T-helper 2 cell (primary cell): ENCODE data around the gene NRDC.

Experiments
- DNase-seq, 5 experiments: peaks; one replicate each; pipeline versions ENCODE4 v3.0.0 to v3.0.0-alpha.2; 2012 to 2022
- total RNA-seq, 2 donors: gene quantifications; one replicate each; lab custom pipeline; 2026; lab: John Stamatoyannopoulos, UW

The NRDC gene, protein sequence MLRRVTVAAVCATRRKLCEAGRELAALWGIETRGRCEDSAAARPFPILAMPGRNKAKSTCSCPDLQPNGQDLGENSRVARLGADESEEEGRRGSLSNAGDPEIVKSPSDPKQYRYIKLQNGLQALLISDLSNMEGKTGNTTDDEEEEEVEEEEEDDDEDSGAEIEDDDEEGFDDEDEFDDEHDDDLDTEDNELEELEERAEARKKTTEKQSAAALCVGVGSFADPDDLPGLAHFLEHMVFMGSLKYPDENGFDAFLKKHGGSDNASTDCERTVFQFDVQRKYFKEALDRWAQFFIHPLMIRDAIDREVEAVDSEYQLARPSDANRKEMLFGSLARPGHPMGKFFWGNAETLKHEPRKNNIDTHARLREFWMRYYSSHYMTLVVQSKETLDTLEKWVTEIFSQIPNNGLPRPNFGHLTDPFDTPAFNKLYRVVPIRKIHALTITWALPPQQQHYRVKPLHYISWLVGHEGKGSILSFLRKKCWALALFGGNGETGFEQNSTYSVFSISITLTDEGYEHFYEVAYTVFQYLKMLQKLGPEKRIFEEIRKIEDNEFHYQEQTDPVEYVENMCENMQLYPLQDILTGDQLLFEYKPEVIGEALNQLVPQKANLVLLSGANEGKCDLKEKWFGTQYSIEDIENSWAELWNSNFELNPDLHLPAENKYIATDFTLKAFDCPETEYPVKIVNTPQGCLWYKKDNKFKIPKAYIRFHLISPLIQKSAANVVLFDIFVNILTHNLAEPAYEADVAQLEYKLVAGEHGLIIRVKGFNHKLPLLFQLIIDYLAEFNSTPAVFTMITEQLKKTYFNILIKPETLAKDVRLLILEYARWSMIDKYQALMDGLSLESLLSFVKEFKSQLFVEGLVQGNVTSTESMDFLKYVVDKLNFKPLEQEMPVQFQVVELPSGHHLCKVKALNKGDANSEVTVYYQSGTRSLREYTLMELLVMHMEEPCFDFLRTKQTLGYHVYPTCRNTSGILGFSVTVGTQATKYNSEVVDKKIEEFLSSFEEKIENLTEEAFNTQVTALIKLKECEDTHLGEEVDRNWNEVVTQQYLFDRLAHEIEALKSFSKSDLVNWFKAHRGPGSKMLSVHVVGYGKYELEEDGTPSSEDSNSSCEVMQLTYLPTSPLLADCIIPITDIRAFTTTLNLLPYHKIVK
- 85.4 to 139 reads per million in 2 donors for total RNA-seq

DNA sequence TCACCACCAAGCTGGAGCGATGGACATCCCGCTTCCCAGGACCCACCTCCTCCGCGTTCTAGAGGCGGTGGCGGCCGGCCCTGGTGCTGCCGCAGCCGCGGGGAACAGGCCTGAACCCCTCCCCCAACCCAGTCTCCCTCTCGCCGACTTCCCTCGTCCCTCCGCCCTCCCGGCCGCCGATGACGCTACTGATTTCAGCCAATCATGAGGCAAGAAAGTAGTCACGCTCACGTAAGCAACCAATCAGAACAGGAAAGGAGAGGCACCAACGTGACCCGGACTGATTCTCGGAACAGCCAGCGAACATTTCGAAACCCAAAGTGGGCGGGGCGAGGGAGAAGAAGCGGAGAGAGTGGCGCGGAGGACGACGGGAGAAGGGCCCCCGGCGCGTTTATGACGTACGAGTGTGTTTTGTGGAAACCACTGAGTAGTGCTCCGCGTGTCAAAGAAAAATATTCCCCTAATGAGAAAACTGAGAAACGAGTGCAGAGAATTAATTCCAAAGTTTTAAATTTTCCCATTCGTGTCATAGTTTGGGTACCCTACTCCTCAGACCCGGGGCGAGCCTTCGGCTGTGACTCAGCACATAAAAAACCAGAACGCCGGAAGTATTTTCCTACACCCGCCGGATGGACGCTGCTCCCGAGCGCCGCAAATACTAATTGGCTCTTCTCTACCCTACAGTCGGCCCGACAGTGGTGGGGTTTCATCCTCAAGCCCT, at the start of gene NRDC:
Gene NRDC, minus strand, starts transcription at position 112 of the 721 bp plus-strand sequence. CDS start 112 bp downstream, outside the sequence.
- peak; percentile 96 to 100 (median 99) for DNase-seq

DNA sequence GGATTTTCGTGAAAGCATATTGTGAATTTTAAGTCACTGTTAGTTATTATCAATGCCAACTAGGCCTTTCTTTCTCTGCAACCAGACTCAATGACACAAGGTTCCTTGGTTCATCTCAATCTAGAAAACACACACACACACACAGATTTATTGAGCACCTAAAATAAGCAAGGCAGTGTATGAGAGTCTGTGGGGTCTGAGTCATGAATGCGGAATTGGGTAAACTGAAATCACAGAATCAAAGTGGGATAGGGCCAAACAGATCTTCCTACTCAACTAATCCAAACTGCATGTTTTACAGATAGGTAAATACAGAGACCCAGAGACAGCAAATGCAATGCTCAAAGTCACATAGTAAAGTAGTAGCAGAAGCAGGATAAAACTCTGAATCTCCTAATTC, 48.5 kb upstream of the NRDC start:
- no peak for DNase-seq

- DNase-seq, result peak in 1 of 5 experiments; percentile 24
Observed at GRCh38 chr1:51926171-51926812, 47.8 kb upstream of the NRDC start.

GRCh38 chr1:51924455-51924854, 45.9 kb upstream of the NRDC start:
- DNase-seq, result peak in 1 of 5 experiments; percentile 33

DNA sequence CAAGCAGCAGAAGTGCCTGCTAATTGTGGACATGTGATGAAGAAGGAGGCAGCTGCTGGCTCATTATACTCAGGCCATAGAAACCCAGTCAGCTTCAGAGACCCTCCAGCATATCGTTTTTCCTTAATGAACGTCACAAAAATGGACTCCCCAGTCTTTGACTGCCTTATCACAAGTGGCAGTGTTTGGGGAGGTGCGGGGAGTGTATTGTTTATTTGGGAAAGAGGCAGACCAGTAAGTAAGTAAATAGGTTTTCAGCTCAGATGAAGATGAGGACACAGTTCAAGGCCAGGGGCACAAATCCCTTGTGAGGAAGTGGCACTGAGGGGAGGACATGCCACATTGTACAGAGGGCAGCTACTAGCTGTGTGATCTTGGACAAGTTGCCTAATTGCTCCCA, 43.5 kb upstream of the NRDC start:
- no peak for DNase-seq

DNA sequence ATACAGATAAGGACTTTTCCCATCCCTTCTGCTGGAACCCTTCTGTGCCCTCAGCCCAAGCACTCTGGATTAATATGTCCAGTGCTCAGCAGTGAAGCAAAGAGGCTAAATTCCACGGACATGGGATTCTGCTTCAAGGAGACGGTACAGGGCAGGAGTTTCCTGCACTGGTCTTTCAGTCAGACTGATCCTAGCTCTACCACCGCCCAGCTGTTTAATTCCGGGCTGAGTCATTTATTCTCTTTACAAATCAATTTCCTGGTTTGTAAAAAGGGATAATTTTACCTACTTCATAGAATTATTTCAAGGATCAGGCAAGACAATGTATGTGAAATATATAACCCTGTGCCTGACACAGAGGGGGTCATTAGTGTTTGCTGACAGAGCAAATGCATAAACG, 41.6 kb upstream of the NRDC start:
- DNase-seq, result no peak

GRCh38 chr1:51919684-51920083, 41.2 kb upstream of the NRDC start:
- DNase-seq, result no peak

DNA sequence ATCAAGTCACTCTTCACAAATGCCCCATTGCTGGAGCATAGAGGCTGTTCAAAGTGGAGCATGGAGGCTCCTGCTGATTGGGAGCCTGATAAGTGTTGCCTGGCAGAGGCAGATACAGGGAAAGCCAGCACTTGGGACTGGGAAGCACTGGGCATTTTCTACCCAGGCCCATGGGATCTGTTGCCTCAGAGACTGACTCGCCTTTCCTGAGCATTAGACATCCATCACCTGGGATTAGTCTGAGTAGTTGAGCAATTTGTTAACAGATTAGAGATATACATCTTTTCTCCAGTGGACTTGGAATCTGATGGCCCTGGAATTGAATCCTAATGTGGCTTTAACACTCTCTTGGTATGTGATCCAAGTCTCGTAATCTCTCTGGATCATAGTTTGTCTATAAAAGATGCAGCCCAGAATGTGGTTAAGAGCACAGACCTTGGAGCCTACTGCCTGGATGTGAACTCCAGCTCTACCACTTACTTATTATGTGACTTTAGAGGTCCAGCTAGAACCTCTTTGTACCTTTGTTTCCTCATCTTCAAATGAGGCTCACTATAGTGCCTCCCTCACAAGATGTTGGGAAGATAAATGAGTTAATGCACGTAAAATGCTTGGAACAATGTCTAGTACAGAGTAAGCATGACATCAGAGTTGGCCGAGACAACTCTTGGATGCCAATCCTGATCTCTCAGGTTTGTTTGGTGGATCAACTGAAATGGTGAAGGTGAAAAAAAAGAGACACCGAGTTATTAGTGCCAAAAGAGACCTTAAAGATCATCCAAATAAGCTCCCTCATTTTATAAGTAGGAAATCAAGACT, 38.3 kb upstream of the NRDC start:
- DNase-seq, result no peak

DNA sequence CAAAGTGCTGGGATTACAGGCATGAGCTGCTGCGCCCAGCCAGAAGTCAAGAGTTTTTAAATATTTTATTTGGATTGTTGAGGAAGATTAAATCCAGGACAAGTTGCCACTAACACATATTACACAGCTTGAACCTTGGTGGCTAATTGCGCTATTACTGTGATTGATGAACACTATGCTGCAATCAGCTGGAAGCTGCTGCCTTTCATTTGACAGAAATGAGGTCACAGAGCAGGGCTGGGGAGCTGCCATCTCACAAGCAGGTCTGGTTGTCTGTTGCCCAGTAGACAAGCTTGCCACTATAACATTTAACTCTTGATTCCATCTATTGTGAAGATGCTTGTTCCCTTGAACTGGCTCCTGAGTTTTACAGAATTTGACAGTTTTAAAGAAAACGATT, 37.4 kb upstream of the NRDC start:
- DNase-seq, result no peak

DNA sequence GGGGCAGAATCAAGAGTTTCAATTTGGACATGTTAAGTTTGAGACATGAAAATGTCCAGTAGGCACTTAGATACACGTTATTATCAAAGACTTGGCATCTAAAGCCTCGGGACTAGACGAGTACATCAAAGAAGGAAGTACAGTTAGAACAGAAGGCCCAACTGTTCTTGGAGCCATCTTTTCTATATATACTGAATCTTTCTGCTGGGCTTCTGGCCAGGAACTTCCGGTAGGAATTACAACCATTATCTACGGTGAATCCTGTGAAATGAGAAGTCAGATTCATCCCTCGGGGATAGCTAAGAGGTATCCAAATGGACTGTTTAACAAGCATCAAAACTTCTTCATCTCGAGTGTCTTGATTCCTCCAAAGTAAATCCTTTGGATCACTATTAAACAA, 34.4 kb upstream of the NRDC start:
- DNase-seq, result no peak

- no peak for DNase-seq
Observed at GRCh38 chr1:51910221-51911000, 31.9 kb upstream of the NRDC start.

- DNase-seq, result no peak
Observed at GRCh38 chr1:51908499-51908898, 30.0 kb upstream of the NRDC start.

- no peak for DNase-seq
Observed at GRCh38 chr1:51907079-51907702, 28.7 kb upstream of the NRDC start.

- no peak for DNase-seq
Observed at GRCh38 chr1:51906306-51907078, 28.0 kb upstream of the NRDC start.

DNA sequence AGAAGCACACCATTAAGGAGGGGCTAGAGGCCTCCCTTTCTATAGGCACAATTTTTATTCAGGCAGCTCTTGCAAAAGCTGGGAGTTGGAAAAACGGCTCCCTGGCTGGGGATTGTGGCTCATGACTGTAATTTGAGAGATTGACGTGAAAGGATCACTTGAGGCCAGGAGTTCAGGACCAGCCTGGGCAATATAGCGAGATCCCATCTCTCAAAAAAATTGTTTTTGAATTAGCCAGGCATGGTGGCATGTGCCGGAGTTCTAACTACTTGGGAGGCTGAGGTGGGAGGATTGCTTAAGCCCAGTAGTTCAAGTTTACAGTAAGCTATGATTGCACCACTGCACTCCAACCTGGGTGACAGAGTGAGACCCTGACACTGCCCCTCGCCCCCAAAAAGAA, 23.9 kb upstream of the NRDC start:
- no peak for DNase-seq

DNA sequence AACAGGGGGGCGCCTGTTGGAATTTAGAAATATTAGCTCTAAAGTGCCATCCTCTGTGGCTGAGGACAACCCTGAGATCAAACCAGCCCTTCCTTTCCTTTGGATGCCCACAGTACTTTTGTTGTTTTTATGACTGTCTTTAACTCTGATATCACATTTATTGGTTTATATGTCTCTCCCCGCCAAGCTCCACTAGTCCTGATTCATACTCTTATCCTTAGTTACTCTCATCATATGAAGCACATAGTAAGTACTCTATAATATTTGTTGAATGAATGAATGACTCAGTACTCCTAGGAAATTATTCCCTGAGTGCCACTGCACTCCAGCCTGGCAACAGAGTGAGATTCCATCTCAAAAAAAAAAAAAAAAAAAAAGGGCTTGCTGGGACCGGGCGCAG, 22.6 kb upstream of the NRDC start:
- DNase-seq, result no peak

GRCh38 chr1:51899022-51899421, 20.5 kb upstream of the NRDC start:
- no peak for DNase-seq

GRCh38 chr1:51898090-51898734, 19.7 kb upstream of the NRDC start:
- DNase-seq, result no peak
